Measurements from ENCODE around the gene LBX2.
A peak's percentile ranks its signal among the peaks of the same experiment; 100 is the strongest.

The LBX2 gene

DNA sequence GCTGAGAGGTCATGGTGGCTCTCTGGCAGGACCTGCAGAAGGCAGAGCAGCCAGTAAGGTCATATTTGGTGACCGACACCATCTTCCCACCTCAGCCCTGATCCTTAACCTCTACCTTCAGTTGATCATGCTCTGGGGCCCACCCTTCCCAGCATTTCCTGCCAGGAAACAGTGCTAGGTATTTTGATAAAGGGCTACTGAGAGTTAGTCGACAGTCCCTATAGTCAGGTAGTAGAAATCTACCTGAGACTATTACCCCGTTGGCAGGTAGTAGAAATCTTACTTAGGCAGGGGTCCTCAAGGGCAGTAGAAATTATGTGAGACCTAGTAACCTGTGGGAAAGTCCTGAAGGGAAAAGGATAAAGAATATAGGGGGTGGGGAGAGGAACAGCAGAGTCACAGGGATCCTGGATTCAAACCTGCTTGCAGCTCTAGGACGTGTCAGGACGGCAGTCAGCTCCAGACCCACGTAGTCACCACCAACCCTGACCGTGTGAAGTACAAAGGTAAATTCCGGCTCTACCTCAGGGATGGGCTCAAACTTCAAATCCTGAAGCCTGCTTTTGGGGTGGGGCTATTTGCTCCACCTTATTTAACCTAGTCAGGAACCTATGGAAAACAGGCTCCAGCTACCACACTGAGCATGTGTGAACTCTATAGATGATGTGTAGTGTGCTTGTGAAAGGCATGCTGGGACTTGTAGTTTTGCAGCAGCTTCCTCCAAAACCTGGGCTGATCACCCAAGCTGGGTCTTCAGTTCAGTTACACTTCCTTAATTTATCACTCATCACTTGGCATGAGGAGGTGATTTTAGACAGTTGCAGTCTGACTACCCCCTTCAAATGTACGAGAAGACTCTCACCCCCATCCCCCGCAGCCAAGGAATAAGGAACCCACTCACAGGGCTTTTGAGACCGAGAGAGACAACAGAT is 26.6 kb upstream of the LBX2 start, which contains the start of gene DQX1:
Gene DQX1, minus strand, starts transcription at position 515 of the 932 bp plus-strand sequence. Its CDS starts 502 bp downstream, at position 13.
- peak; percentile 40 for DNase-seq (ENCODE audit: low read depth)

DNA sequence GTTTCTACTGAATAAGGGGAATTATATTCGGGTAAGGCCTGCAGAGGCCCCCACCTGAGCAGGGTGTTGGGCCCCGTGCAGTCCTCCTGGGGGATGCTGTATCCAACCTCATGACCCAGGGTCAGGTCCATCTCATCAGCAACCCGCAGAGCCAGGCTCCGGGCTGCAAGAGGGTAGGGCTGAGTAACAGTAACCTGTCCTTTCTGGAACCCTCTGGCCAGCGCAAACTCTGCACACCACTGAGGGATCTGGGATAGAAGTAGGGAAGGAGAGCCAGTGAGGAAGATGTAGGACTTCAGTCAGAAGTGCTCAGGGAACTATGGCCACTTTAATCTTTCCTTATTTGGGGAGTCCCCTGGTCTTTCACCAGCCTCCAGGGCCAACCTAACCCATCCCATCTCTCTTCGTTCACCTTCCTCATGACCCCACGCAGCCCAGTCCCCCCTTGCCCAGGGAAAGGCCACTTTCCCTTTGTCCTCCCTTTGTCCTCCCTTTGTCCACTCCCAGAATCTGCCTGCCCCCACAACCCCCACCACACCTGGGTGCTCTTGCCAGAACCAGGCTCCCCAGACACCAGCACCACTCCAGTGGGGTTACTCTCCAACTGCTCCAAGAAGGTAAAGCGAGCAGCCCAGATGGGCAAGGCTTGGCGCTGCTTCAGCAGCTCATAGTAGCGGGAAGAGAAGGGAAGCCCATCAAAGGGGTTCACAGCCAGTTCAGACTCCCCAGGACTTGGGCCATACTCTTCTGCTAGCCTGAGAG is 25.7 kb upstream of the LBX2 start:
- no peak for DNase-seq (ENCODE audit: low read depth)

DNA sequence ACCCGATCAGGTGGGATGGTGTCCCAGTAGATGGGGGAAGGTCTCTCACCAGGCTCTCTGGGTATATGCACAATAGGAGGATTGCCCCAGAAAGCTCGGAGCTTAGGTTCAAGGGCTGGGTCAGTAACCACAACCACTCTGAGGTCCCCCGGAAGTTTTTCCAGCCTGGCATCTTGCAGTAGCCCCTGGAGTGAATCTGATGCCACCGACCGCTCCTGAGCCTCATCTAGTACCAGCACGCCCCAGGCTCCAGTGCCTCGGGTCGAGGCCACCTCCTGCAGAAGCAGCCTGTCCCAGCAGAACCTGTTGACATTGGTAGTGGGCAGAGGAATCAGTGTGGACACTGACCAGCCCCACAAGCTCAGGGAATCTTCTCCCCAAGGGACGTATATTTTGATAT is 24.6 kb upstream of the LBX2 start:
- DNase-seq (ENCODE audit: low read depth) = no peak

DNA sequence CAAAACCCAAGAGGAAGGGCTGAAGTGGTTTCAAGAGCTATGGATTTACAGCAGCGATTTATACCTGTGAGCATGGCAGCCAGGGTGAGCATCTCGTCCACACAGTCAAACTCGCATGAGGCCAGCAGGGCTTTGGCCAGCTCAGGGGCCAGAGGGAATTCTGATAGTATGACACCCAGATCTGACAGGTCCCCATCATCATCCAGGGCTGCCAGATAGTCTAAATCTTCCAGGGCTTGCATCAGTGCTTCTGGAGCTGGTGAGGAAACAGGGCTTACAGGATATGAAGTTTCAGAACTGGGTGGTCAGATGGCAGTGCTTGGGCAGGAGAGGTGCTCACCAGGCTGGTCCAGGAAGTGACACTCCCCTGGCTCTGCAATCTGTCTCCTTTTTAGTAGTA is 23.1 kb upstream of the LBX2 start:
- DNase-seq (ENCODE audit: low read depth) = no peak

DNA sequence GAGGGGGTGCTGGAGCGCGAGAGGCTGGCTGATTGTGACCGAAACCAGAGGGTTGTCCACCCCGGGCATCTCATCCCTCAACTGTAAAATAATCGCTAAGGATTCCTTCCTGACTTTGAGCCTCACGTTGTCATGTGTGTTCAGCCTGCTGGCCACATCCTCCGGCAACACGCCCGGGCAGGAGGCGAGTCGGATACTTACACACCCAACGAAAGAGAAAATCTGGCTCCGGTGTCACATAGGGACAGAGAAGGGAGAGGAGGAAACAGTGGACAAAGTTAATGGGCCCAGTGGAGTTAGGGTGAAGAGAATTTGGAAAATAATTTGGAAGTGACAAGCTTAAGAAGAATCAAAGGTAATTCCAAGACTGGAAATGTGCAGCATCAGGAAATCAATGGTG is 17.2 kb upstream of the LBX2 start:
- no peak for DNase-seq (ENCODE audit: low read depth)

DNA sequence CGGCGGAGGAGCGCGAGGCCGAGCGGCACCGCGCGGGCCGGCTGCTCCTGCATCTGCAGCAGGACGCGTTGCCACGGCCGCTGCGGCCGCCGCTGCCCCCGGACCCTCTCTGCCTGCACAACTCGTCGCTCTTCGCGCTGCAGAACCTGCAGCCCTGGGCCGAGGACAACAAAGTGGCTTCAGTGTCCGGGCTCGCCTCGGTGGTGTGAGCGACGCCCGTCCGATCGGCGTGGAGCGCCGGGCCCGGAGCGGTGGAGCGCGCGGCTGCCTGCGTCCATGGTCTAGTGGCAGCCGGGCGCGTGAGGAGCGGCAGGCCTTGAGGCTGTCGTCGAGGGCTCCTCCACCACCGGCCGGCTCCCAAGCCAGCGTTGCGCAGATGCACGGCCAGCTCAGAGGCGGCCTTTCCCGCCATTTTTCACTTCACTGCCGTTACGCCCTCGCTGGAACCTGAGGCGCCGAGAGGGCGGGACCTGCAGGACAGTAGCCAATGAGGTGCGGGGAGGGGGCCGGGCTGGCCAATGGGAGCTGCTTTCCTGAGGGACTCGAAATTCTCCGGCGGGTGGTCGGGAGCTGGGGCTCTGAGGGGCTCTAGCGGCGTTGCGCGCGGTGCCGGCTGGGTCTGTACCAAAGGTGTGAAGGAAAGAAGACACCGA is 16.7 kb upstream of the LBX2 start:
- peak; percentile 22 for DNase-seq (ENCODE audit: low read depth)

- DNase-seq (ENCODE audit: low read depth) = no peak
These were observed 16.0 kb upstream of the LBX2 start for GRCh38 chr2:74515271-74515980.

DNA sequence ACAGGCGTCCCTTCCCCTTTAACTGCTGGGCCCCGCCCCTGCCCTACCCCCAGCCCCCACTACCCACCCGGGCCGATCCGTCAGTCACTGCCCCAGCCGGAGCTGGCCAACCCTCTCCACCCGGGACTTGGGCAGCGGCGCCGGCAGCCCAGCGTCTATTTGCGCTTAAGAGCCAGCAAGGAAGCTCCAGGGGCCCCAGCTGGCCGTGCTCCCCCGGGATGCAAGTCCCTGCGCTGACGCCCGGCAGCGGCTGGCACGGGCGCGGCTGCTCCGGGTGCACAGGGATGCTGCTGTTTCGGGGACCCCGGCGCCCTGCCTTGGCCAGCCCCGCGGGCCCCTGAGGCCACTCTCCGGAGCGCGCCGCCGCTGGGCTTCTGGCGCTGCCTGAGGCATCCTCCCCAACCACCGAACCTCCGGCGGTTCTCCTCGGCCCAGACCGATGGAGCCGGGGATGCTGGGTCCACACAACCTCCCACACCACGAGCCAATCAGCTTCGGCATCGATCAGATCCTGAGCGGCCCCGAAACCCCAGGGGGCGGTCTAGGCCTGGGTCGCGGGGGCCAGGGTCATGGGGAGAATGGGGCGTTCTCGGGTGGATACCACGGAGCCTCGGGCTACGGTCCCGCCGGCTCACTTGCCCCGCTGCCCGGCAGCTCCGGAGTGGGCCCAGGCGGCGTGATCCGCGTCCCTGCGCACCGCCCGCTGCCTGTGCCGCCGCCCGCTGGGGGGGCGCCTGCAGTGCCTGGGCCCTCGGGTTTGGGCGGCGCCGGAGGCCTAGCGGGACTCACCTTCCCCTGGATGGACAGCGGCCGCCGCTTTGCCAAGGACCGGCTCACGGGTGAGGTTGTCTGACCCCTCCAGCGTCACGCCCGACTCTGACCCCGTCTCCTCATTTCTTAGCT is 15.2 kb upstream of the LBX2 start, which contains the start of gene TLX2:
Gene TLX2, plus strand, starts transcription at position 83 of the 903 bp plus-strand sequence. Its CDS starts 357 bp downstream, at position 440.
- no peak for DNase-seq (ENCODE audit: low read depth)

GRCh38 chr2:74513605-74514367 is 14.4 kb upstream of the LBX2 start:
- no peak for DNase-seq (ENCODE audit: low read depth)

DNA sequence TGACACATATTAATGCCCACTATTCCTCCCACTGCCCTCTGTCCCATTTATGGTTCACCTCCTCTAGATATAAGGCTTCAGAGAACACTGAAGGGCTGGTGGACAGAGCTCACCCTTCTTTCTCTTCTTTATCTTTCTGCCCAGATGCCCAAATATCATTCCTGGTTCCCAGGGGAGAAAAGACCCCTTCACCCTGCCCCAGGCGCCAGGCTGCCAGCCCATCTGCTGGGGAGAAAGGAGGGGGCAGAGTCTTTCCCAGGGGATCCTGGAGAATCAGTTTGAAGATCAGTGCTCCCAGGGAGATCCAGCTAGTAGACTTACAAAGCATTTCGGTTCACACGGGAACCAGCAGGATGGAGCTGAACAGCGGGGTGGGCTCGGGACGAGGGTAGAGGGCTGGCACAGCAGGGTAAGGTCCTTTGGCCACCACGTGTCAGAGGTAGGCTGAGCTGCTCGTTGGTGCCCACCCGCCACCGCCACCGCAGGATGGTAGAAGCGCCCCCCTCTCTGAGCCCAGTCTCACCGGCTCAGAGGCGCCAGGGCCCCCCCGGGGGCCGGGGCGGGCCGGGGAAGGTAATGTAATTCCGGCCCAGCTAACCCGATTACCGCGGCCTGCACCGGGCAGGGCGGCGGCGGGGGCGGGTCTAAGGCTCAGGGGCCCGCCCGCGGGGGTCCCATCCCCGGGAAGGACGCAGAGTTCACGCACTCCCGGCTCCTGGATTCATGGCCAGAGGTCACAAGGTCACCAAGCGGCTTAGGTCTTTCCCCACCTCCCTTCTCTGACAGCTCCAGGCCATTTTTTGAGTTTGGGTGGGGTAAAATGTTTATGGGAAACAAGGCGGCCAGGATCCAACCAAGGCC is 13.6 kb upstream of the LBX2 start:
- DNase-seq (ENCODE audit: low read depth) = no peak

- no peak for DNase-seq (ENCODE audit: low read depth)
These were observed 11.9 kb upstream of the LBX2 start for GRCh38 chr2:74511104-74511989.

DNA sequence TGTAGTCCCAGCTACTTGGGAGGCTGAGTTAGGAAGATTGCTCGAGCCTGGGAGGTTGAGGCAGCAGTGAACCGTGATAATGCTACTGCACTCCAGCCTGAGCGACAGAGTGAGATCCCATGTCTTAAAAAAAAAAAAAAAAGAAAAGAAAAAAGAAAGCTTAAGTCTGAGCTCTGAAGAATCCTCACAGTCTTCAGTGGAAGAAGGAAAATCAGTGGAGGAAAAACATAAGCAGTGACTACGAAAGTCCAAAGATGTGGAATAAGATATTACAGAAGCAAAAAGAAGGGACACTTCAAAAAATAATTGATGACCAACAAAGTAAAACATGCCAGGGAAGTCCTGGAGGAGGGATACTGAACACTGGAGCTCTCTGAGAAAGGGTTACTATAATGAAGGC is 10.9 kb upstream of the LBX2 start:
- no peak for DNase-seq (ENCODE audit: low read depth)

DNA sequence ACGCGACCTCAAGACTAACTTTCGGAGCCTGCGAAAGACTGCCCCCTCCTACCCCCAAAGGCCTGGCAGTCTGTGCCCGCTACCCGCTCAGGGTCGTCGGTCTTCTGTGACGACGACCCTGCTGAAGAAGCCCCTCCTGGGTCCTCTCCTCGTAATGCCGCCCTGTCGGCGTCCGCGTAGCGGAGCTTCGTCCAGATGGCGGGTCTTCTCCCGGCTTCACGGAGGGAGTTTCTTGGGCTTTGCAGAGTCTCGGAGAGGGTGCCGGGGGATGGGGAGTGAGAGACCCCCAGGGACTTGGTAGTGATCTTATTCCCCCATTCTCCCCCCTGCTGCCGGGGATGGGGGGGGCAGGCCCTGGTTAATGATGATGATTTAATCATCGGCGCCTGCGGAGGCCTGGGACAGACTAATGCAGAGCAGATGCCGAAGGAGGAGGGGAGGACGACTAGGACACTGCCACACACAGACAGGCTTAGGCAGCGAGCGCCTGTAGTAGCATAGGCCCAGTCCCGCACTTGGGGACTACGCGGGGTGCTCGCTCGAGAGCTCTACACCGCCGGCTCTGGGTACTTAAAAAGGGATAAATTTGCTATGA is 8.6 kb upstream of the LBX2 start:
- DNase-seq (ENCODE audit: low read depth) = no peak

DNA sequence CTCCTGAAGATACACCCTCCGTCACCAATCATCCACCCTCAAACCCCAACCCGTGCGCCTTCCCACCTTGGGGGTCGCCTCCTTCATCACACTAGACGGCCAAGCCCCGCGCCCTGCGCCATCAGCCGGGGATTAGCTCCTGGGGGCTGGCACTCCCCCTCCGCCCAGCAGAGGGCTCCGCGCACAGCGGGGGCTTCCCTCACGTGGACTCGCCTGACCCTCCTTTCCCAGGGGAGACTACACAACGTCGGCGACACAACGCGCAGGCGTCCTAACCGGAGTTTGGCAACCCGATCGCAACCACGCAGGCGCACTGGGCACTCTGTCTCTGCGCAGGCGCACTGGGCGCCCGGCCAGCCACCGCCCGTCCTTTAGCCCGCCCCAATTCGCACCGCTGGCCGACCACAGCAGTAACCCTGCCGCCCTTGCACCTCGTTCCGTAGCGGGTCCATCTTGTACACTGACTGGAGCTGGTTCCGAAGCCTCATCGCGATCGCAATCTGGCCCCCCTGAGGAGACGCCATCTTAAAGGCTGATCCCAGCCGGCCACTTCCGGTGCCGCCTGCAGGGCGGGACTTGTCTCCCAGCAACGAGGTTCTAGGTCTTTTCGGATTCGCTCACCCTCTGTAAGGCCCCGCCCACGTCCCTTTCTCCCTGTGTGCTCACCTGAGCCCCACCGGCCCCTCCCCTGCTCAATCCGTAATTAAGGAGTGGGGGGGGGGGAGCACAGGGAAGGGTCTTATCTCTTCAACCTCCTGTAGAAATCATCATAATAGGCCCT is 7.9 kb upstream of the LBX2 start, which contains the start of gene PCGF1:
Gene PCGF1, minus strand, starts transcription at position 551 of the 781 bp plus-strand sequence. Its CDS starts 27 bp downstream, at position 524.
- peak; percentile 95 for DNase-seq (ENCODE audit: low read depth)

DNA sequence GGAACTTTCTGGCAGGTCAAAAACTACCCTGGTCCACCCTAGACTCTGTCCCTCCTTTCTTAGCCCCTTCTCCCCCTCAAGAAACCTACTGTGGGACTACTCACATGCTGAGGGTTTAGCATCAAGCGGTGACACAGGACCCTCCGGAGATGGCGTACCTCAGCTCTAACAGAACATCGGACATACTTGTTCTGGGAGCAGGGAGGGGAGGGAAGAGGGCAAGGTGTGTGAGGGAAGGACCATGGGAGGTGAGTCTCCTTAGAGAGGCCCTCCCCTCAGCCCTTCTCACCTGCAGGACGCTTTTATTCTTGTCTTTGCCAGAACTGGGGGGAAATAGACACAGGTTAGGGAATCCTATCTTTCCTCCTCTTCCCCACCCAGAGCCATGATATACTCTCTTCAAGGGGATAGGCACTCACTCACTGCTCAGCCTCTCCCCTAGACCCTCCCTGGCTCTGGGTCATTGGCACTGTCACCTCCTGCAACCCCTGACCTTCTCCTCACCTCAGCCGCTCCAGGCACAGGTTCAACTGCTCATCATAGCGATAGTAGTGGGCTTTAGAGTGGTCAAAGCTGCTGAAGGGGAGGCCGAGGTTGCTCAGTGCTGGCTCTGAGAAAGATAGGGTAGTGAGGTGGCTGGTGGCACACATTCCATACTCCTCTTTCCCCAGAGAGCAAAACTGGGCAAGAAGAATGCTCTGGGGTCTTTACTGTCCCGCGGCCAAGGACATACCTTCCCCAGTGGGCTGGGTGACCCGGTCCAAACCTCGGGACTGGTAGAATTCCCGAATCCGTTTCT is 6.2 kb upstream of the LBX2 start:
- DNase-seq (ENCODE audit: low read depth) = no peak

- DNase-seq (ENCODE audit: low read depth) = no peak
These were observed 5.2 kb upstream of the LBX2 start for GRCh38 chr2:74504591-74504990.

Data from amniotic epithelial cell (primary cell).